NCI-H748 (cell line): Measurements from ENCODE around the gene NPIPA5.
"Not testable (repeated sequence)": the region's sequence is repeated elsewhere in the genome, so short reads cannot be mapped to it uniquely, and the experiment has no call there.

ENCODE experiments used
- DNase-seq: peaks from one replicate; lab custom pipeline; 2025; ENCODE audit not compliant: unreplicated experiment; lab: John Stamatoyannopoulos, UW

Gene NPIPA5

GRCh38 chr16:15393025-15393424, 14.9 kb upstream of the NPIPA5 start:
- not testable (repeated sequence) for DNase-seq

GRCh38 chr16:15389916-15390315, 11.8 kb upstream of the NPIPA5 start:
- DNase-seq: not testable (repeated sequence)

- not testable (repeated sequence) for DNase-seq
Observed at GRCh38 chr16:15388060-15388459, 10.0 kb upstream of the NPIPA5 start.

GRCh38 chr16:15382810-15383209, 4.7 kb upstream of the NPIPA5 start:
- DNase-seq: not testable (repeated sequence)

- not testable (repeated sequence) for DNase-seq
Observed at GRCh38 chr16:15357495-15357894, 20.6 kb downstream of the NPIPA5 start.

- not testable (repeated sequence) for DNase-seq
Observed at GRCh38 chr16:15354846-15355245, 23.2 kb downstream of the NPIPA5 start.

- not testable (repeated sequence) for DNase-seq
Observed at GRCh38 chr16:15352852-15353251, 25.2 kb downstream of the NPIPA5 start.

GRCh38 chr16:15351745-15352144, 26.3 kb downstream of the NPIPA5 start:
- not testable (repeated sequence) for DNase-seq

- DNase-seq: not testable (repeated sequence)
Observed at GRCh38 chr16:15351251-15351650, 26.8 kb downstream of the NPIPA5 start.

- DNase-seq: not testable (repeated sequence)
Observed at GRCh38 chr16:15348721-15349120, 29.4 kb downstream of the NPIPA5 start.

- not testable (repeated sequence) for DNase-seq
Observed at GRCh38 chr16:15342337-15342736, 35.8 kb downstream of the NPIPA5 start.

GRCh38 chr16:15338986-15339385, 39.1 kb downstream of the NPIPA5 start:
- DNase-seq: not testable (repeated sequence)

GRCh38 chr16:15337974-15338605, 40.0 kb downstream of the NPIPA5 start:
- not testable (repeated sequence) for DNase-seq

GRCh38 chr16:15335609-15336008, 42.5 kb downstream of the NPIPA5 start:
- not testable (repeated sequence) for DNase-seq

GRCh38 chr16:15333969-15334368, 44.1 kb downstream of the NPIPA5 start:
- not testable (repeated sequence) for DNase-seq

GRCh38 chr16:15330978-15331377, 47.1 kb downstream of the NPIPA5 start:
- DNase-seq: not testable (repeated sequence)

GRCh38 chr16:15324954-15325353, 53.1 kb downstream of the NPIPA5 start:
- DNase-seq: not testable (repeated sequence)

- DNase-seq: not testable (repeated sequence)
Observed at GRCh38 chr16:15323373-15323772, 54.7 kb downstream of the NPIPA5 start.

- DNase-seq: not testable (repeated sequence)
Observed at GRCh38 chr16:15321221-15321620, 56.9 kb downstream of the NPIPA5 start.

- DNase-seq: not testable (repeated sequence)
Observed at GRCh38 chr16:15314562-15314961, 63.5 kb downstream of the NPIPA5 start.
